ENCODE results near the gene WWTR1. TPM values are rescaled to one million over a fixed set of nuclear protein-coding genes. Genes with fewer than 3 reads are reported as not detected.

The WWTR1 gene
- total RNA-seq, 1 experiment from 2014 or later = 25.5 TPM

DNA sequence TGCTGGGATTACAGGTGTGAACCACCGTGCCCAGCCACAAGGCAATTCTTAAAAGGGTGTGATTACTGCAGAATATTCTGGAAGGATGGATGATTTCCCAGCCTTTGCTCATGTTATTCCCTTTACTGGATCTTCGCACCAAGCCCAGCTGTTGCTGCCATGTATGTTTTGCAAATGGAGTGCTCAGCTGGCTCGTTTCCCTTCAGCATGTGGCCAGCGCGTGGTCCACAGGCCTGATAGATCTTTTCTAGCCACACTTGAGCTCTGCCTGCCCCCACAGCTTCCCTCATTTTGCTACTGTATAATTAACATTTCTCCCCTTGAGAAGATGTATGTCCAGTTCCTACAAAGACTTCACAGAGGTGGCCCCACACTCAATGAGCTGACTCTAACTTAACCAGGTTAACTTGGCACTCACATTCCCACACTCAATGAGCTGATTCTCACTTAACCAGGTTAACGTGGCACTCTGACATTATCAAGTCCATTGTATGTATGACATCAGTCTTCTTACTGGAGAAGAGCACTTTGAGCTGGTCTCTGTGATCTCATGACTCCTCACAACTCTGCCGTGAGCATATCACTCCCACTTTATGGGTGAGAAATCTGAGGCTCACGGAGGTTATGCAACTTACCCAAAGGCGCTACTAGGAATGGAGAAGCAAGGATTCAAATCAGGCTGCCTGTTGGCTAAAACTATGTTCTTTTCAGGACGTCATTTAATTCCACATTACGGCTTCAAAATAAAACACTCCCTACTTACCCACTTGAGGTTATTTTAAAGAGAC, 134.1 kb downstream of the WWTR1 start:
- no peak overlapping the region for H3K27ac Mint-ChIP-seq
- no peak for ATAC-seq
- DNase-seq (ENCODE audit: low spot score) = no peak

DNA sequence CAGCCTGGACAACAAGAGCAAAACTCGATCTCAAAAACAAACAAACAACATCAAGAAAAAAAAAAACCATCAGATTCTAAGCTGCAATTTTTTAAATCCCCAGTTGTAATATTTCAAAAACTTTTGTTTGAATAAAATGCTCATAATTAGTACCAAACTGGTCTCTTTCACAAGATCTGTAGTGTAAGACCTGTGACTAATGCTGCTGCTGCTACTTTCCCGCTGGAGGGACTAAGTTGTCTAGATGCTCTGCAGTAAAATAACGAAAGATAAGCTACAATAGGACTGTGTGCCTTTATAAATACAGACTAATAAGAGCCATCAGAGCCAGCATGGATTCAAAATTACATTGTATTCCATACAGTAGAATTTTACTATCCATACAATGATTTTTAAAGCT, 137.9 kb downstream of the WWTR1 start:
- no peak overlapping the region for H3K27ac Mint-ChIP-seq
- H3K36me3 Mint-ChIP-seq = peaks cover 11% of the 10 kb centered on the region
- TF ChIP-seq, protein P1, sequence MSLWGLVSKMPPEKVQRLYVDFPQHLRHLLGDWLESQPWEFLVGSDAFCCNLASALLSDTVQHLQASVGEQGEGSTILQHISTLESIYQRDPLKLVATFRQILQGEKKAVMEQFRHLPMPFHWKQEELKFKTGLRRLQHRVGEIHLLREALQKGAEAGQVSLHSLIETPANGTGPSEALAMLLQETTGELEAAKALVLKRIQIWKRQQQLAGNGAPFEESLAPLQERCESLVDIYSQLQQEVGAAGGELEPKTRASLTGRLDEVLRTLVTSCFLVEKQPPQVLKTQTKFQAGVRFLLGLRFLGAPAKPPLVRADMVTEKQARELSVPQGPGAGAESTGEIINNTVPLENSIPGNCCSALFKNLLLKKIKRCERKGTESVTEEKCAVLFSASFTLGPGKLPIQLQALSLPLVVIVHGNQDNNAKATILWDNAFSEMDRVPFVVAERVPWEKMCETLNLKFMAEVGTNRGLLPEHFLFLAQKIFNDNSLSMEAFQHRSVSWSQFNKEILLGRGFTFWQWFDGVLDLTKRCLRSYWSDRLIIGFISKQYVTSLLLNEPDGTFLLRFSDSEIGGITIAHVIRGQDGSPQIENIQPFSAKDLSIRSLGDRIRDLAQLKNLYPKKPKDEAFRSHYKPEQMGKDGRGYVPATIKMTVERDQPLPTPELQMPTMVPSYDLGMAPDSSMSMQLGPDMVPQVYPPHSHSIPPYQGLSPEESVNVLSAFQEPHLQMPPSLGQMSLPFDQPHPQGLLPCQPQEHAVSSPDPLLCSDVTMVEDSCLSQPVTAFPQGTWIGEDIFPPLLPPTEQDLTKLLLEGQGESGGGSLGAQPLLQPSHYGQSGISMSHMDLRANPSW (CRISPR knock-in tag; conservative IDR thresholded peaks at IDR 0.05; ENCODE audit: low read depth) = no peak
- no peak for TF ChIP-seq MYBL2 (CRISPR knock-in tag; IDR thresholded peaks at IDR 0.05)
- no peak for TF ChIP-seq ETV6 (CRISPR knock-in tag; IDR thresholded peaks at IDR 0.05)
- TF ChIP-seq ZNF416 (CRISPR knock-in tag; IDR thresholded peaks at IDR 0.05) = no peak
- no peak for TF ChIP-seq ZNF138 (CRISPR knock-in tag; conservative IDR thresholded peaks at IDR 0.05)
- no peak for TF ChIP-seq RORB (CRISPR knock-in tag; IDR thresholded peaks at IDR 0.05)
- TF ChIP-seq, protein P2, sequence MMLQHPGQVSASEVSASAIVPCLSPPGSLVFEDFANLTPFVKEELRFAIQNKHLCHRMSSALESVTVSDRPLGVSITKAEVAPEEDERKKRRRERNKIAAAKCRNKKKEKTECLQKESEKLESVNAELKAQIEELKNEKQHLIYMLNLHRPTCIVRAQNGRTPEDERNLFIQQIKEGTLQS (CRISPR knock-in tag; conservative IDR thresholded peaks at IDR 0.05) = no peak
- no peak for TF ChIP-seq GABPB1 (CRISPR knock-in tag; IDR thresholded peaks at IDR 0.05)
- TF ChIP-seq SP1 (CRISPR knock-in tag; conservative IDR thresholded peaks at IDR 0.05) = no peak
- no peak for TF ChIP-seq CREB1 (CRISPR knock-in tag; IDR thresholded peaks at IDR 0.05)
- TF ChIP-seq ATF1 (CRISPR knock-in tag; IDR thresholded peaks at IDR 0.05) = no peak
- TF ChIP-seq KAT7 (CRISPR knock-in tag; IDR thresholded peaks at IDR 0.05; ENCODE audit: borderline replicate concordance) = no peak
- TF ChIP-seq CREM (CRISPR knock-in tag; IDR thresholded peaks at IDR 0.05) = no peak
- DNase-seq (ENCODE audit: low spot score) (no peak), ATAC-seq (no peak)
- no peak overlapping the region for H3K4me3 Mint-ChIP-seq
- H3K9me3 Mint-ChIP-seq = no peaks in the 10 kb centered on the region
- CTCF ChIA-PET = interaction anchor here (0.8 kb wide), 1 partner anchor 251 kb away, joined by 3 read pairs; no protein-coding TSS in a partner anchor
- H3K4me1 Mint-ChIP-seq = no peaks in the 10 kb centered on the region
- H3K27me3 Mint-ChIP-seq (ENCODE audit: low read depth) = no peaks in the 10 kb centered on the region
- POLR2A ChIA-PET = no interaction called here

More for the DNA sequence above, 134.1 kb downstream of the WWTR1 start:
- H3K4me1 Mint-ChIP-seq = peaks cover 10% of the 10 kb centered on the region
- no peaks in the 10 kb centered on the region for H3K9me3 Mint-ChIP-seq
- TF ChIP-seq, protein P3, sequence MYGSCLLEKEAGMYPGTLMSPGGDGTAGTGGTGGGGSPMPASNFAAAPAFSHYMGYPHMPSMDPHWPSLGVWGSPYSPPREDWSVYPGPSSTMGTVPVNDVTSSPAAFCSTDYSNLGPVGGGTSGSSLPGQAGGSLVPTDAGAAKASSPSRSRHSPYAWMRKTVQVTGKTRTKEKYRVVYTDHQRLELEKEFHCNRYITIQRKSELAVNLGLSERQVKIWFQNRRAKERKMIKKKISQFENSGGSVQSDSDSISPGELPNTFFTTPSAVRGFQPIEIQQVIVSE (CRISPR knock-in tag; IDR thresholded peaks at IDR 0.05; ENCODE audit: borderline replicate concordance) = no peak
- TF ChIP-seq, protein P4, sequence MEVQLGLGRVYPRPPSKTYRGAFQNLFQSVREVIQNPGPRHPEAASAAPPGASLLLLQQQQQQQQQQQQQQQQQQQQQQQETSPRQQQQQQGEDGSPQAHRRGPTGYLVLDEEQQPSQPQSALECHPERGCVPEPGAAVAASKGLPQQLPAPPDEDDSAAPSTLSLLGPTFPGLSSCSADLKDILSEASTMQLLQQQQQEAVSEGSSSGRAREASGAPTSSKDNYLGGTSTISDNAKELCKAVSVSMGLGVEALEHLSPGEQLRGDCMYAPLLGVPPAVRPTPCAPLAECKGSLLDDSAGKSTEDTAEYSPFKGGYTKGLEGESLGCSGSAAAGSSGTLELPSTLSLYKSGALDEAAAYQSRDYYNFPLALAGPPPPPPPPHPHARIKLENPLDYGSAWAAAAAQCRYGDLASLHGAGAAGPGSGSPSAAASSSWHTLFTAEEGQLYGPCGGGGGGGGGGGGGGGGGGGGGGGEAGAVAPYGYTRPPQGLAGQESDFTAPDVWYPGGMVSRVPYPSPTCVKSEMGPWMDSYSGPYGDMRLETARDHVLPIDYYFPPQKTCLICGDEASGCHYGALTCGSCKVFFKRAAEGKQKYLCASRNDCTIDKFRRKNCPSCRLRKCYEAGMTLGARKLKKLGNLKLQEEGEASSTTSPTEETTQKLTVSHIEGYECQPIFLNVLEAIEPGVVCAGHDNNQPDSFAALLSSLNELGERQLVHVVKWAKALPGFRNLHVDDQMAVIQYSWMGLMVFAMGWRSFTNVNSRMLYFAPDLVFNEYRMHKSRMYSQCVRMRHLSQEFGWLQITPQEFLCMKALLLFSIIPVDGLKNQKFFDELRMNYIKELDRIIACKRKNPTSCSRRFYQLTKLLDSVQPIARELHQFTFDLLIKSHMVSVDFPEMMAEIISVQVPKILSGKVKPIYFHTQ (CRISPR knock-in tag; IDR thresholded peaks at IDR 0.05) = no peak
- TF ChIP-seq, protein P5, sequence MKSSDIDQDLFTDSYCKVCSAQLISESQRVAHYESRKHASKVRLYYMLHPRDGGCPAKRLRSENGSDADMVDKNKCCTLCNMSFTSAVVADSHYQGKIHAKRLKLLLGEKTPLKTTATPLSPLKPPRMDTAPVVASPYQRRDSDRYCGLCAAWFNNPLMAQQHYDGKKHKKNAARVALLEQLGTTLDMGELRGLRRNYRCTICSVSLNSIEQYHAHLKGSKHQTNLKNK (CRISPR knock-in tag; IDR thresholded peaks at IDR 0.05) = no peak
- no peak for TF ChIP-seq GRHL2 (CRISPR knock-in tag; IDR thresholded peaks at IDR 0.05; ENCODE audit: insufficient replicate concordance, severe bottlenecking)
- no peak for TF ChIP-seq MXD4 (CRISPR knock-in tag; IDR thresholded peaks at IDR 0.05; ENCODE audit: borderline replicate concordance)
- TF ChIP-seq, protein P6, sequence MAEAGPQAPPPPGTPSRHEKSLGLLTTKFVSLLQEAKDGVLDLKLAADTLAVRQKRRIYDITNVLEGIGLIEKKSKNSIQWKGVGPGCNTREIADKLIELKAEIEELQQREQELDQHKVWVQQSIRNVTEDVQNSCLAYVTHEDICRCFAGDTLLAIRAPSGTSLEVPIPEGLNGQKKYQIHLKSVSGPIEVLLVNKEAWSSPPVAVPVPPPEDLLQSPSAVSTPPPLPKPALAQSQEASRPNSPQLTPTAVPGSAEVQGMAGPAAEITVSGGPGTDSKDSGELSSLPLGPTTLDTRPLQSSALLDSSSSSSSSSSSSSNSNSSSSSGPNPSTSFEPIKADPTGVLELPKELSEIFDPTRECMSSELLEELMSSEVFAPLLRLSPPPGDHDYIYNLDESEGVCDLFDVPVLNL (CRISPR knock-in tag; IDR thresholded peaks at IDR 0.05; ENCODE audit: borderline replicate concordance, low read depth) = no peak
- ChIA-PET CTCF (interaction anchor here (0.8 to 1.6 kb wide), 4 partner anchors 11 to 284 kb away, joined by 3 to 4 read pairs (median 4); partner anchors contain the start of gene COMMD2), POLR2A (no interaction called here)
- H3K4me3 Mint-ChIP-seq = no peak overlapping the region
- H3K36me3 Mint-ChIP-seq = peaks cover 17% of the 10 kb centered on the region
- no peaks in the 10 kb centered on the region for H3K27me3 Mint-ChIP-seq (ENCODE audit: low read depth)

All from WTC11 (cell line).